Esophagus muscularis mucosa (tissue), 4 donors: Measurements from ENCODE around the gene KLF11.

ENCODE experiments used
- EP300 ChIP-seq: sonication (generic); formaldehyde crosslinking; IDR thresholded peaks from one replicate; pipeline ENCODE4 v1.6.1; 2017; ENCODE audit warnings: antibody characterized with exemption
- POLR2A ChIP-seq: fragments of 450-650 bp; IDR thresholded peaks from one replicate; pipeline ENCODE4 v1.6.1; 2017; ENCODE audit warnings: antibody characterized with exemption, moderate library complexity, mild to moderate bottlenecking, low read depth
- TF ChIP-seq, protein P1 (sequence below), 3 experiments: fragments of 200-600 bp in 2 of 3; fragments of 450-650 bp in 1 of 3; sonication (generic) in 2 of 3; IDR thresholded peaks; one replicate each; pipeline ENCODE4 v1.5.1; 2017 to 2019; ENCODE audit warnings: antibody characterized with exemption in 3 of 3, mild to moderate bottlenecking in 2 of 3, moderate library complexity in 1 of 3

DNA sequence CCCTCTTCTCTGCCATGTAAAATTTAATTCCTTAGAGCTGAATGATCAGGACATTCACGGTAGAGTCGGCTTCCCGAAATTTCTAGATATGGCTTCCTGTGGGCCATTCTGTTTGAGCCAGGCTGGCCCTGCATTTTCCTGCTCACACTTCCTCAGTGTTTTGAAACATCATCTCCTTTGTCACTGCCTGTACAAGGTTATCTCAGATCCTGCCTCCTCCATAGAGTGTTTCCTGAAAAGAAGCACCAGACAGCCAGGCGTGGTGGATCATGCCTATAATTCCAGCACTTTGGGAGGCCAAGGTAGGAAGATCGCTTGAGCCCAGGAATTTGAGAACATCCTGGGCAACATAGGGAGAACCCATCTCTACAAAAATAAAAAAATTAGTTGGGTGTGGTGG lies 48.3 kb upstream of the KLF11 start:
- TF ChIP-seq, protein P1, sequence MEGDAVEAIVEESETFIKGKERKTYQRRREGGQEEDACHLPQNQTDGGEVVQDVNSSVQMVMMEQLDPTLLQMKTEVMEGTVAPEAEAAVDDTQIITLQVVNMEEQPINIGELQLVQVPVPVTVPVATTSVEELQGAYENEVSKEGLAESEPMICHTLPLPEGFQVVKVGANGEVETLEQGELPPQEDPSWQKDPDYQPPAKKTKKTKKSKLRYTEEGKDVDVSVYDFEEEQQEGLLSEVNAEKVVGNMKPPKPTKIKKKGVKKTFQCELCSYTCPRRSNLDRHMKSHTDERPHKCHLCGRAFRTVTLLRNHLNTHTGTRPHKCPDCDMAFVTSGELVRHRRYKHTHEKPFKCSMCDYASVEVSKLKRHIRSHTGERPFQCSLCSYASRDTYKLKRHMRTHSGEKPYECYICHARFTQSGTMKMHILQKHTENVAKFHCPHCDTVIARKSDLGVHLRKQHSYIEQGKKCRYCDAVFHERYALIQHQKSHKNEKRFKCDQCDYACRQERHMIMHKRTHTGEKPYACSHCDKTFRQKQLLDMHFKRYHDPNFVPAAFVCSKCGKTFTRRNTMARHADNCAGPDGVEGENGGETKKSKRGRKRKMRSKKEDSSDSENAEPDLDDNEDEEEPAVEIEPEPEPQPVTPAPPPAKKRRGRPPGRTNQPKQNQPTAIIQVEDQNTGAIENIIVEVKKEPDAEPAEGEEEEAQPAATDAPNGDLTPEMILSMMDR (IDR thresholded peaks at IDR 0.05): no peak
- TF ChIP-seq POLR2A: no peak
- TF ChIP-seq EP300: no peak
